Activated naive CD8-positive, alpha-beta T cell treated with anti-CD3 and anti-CD28 coated beads, Interleukin-2, amount 50 U/mL, for 24 hours (primary cell): ENCODE results near the gene SIGLEC14.
"Not testable (repeated sequence)": the region's sequence is repeated elsewhere in the genome, so short reads cannot be mapped to it uniquely, and the experiment has no call there.

Experiments used
- ATAC-seq: fragments of 150-1000 bp; cut with Tn5 transposase; one replicate; pipeline ENCODE4 v1.10.0; 2021
- DNase-seq: peaks from one replicate; pipeline ENCODE4 v3.0.0; 2021
- H3K27ac Mint-ChIP-seq: one replicate; pipeline ENCODE4 v1.8.0; 2021; ENCODE audit warnings: mild to moderate bottlenecking, mixed read lengths
- H3K27me3 Mint-ChIP-seq: one replicate; pipeline ENCODE4 v1.8.0; 2021; ENCODE audit warnings: mixed read lengths
- H3K36me3 Mint-ChIP-seq: one replicate; pipeline ENCODE4 v1.8.0; 2021; ENCODE audit warnings: low read depth, mixed read lengths
- H3K4me1 Mint-ChIP-seq: one replicate; pipeline ENCODE4 v1.8.0; 2021; ENCODE audit warnings: mixed read lengths
- H3K4me3 Mint-ChIP-seq: one replicate; pipeline ENCODE4 v1.8.0; 2021; ENCODE audit warnings: mild to moderate bottlenecking, moderate library complexity, mixed read lengths
- H3K9me3 Mint-ChIP-seq: one replicate; pipeline ENCODE4 v1.8.0; 2021; ENCODE audit warnings: mixed read lengths

SIGLEC14 gene

DNA sequence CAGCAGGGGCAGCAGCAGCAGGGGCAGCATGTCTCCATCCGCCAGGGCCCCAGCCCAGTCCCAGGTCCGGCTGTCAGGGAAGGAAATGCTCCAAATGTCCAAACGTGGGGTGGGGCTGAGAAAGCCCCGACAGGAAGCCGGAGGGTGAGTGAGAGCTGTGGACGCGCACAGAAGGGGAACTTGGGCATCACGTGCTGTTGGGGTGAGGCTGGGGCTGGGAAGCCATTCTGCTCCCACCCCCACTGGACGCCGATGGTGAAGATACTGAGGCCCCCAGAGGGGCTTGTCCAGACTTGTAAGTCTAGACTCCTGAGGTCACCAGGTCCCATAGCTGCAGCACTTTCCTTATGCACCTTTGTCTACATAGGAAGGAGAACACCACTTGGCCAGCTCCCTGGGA is at the start of gene SIGLEC14:
Gene SIGLEC14, minus strand, starts transcription at position 96 of the 400 bp plus-strand sequence. Its CDS starts 66 bp downstream, at position 30.
- H3K9me3 Mint-ChIP-seq, H3K27ac Mint-ChIP-seq, H3K4me1 Mint-ChIP-seq, DNase-seq, H3K36me3 Mint-ChIP-seq, H3K4me3 Mint-ChIP-seq, ATAC-seq: not testable (repeated sequence)
- H3K27me3 Mint-ChIP-seq: peaks cover 10% of the 10 kb centered on the region

GRCh38 chr19:51695702-51696315 is 49.2 kb upstream of the SIGLEC14 start:
- DNase-seq: no peak
- Mint-ChIP-seq H3K9me3 (no peaks in the 10 kb centered on the region), H3K4me3 (no peak overlapping the region), H3K36me3 (no peaks in the 10 kb centered on the region), H3K27ac (no peak overlapping the region), H3K4me1 (peaks cover 5% of the 10 kb centered on the region), H3K27me3 (peaks cover 5% of the 10 kb centered on the region)
- ATAC-seq: no peak

- H3K4me3 Mint-ChIP-seq: no peak overlapping the region
- H3K36me3 Mint-ChIP-seq: no peaks in the 10 kb centered on the region
- ATAC-seq: no peak
- H3K27ac Mint-ChIP-seq: no peak overlapping the region
- H3K4me1 Mint-ChIP-seq: peaks cover 7% of the 10 kb centered on the region
- H3K9me3 Mint-ChIP-seq: no peaks in the 10 kb centered on the region
- peaks cover 5% of the 10 kb centered on the region for H3K27me3 Mint-ChIP-seq
- no peak for DNase-seq
These were observed 48.5 kb upstream of the SIGLEC14 start for GRCh38 chr19:51695088-51695487.

- Mint-ChIP-seq H3K27ac (no peak overlapping the region), H3K9me3 (no peaks in the 10 kb centered on the region), H3K36me3 (no peaks in the 10 kb centered on the region), H3K27me3 (peaks cover 5% of the 10 kb centered on the region), H3K4me1 (peaks cover 7% of the 10 kb centered on the region), H3K4me3 (no peak overlapping the region)
- ATAC-seq: no peak
- DNase-seq: no peak
These were observed 47.9 kb upstream of the SIGLEC14 start for GRCh38 chr19:51694318-51695085.

DNA sequence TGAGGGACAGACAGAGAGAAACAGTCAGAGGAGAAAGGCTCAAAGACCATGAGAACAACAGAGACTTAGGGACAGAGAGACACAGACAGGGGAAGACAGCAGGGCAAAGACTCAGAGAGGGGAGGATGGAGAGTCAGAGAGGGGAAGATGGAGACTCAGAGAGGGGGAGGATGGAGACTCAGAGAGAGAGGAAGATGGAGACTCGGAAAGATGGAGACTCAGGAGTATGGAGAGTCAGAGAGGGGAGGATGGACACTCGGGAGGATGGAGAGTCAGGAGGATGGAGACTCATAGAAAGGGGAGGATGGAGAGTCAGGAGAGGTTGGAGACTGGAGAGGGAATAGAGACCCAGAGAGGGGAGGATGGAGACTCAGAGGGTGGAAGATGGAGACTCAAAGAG is 47.2 kb upstream of the SIGLEC14 start:
- H3K9me3 Mint-ChIP-seq: no peaks in the 10 kb centered on the region
- ATAC-seq (no peak), DNase-seq (no peak)
- H3K27ac Mint-ChIP-seq: no peak overlapping the region
- no peak overlapping the region for H3K4me3 Mint-ChIP-seq
- H3K36me3 Mint-ChIP-seq: no peaks in the 10 kb centered on the region
- H3K27me3 Mint-ChIP-seq: peaks cover 5% of the 10 kb centered on the region
- H3K4me1 Mint-ChIP-seq: peaks cover 7% of the 10 kb centered on the region

DNA sequence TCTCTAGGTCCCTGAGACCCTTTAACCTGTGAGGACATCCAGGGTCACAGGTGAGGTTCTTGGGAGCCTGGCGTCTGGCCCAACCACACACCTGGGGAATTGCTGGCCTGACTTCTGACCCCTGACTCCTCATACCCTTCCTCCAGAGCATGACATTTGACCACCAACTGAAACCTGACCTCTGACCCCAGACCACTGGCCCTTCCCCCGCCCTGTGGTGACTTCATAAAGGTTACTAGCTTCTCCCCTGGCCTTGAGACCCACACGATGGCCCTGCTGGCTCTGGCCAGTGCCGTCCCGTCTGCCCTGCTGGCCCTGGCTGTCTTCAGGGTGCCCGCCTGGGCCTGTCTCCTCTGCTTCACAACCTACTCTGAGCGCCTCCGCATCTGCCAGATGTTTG is 46.6 kb upstream of the SIGLEC14 start, which contains the start of gene SPACA6:
Gene SPACA6, plus strand, starts transcription at position 71 of the 400 bp plus-strand sequence. Its CDS starts 197 bp downstream, at position 268.
- H3K4me3 Mint-ChIP-seq: no peak within 1 kb of the TSS
- ATAC-seq (no peak), DNase-seq (no peak)
- H3K27me3 Mint-ChIP-seq: peaks cover 11% of the 10 kb centered on the region
- H3K9me3 Mint-ChIP-seq: no peaks in the 10 kb centered on the region
- no peak within 1 kb of the TSS for H3K27ac Mint-ChIP-seq
- H3K36me3 Mint-ChIP-seq: no peaks in the 10 kb centered on the region
- peaks cover 12% of the 10 kb centered on the region for H3K4me1 Mint-ChIP-seq

GRCh38 chr19:51692468-51692867 is 45.8 kb upstream of the SIGLEC14 start:
- no peak for ATAC-seq
- Mint-ChIP-seq H3K27ac (no peak overlapping the region), H3K36me3 (no peaks in the 10 kb centered on the region), H3K27me3 (peaks cover 17% of the 10 kb centered on the region), H3K4me3 (no peak overlapping the region), H3K4me1 (peaks cover 14% of the 10 kb centered on the region), H3K9me3 (no peaks in the 10 kb centered on the region)
- no peak for DNase-seq

DNA sequence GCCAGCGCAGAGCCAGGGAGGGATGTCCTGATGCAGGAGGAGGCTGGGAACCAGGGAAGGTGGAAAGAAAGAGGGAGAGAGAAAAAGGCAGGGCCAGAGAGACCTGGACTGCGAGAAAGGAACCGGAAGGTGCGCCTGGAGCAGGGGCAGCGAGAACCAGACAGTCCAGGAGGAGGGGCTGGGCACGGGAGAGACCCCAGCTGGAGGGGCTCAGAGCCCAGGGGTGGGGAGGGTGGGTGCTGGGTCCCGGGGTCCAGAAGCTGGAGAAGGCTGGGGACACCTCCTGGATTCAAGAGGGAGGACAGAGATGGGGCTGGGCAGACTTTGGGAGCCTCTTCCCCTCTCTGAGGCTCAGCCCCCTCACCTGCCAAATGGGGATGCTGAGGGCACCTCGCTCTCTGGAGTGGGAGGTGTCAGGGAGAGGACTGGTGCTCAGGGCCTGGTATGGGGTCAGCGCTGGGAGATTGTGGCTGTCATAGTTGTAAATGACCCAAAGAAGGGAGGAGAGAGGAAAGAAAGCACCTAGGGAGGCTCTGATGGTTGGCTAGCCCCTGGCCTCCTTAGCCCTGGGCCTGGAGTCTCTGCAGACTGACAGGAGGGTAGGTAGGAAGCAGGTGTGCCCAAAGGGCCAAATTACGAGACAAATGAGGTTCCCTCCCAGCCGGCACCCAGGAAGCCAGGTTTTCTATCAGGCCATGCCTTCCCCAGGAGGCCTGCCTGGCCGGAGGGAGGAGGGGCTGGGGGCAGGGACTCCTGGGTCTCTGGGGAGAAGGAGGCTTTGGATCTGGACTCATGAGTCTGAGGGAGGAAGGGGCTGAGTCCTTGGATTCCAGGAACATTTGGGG is 45.2 kb upstream of the SIGLEC14 start:
- ATAC-seq: no peak
- no peak overlapping the region for H3K4me3 Mint-ChIP-seq
- DNase-seq: no peak
- H3K4me1 Mint-ChIP-seq: peaks cover 14% of the 10 kb centered on the region
- peaks cover 21% of the 10 kb centered on the region for H3K27me3 Mint-ChIP-seq
- no peaks in the 10 kb centered on the region for H3K36me3 Mint-ChIP-seq
- no peak overlapping the region for H3K27ac Mint-ChIP-seq
- no peaks in the 10 kb centered on the region for H3K9me3 Mint-ChIP-seq

DNA sequence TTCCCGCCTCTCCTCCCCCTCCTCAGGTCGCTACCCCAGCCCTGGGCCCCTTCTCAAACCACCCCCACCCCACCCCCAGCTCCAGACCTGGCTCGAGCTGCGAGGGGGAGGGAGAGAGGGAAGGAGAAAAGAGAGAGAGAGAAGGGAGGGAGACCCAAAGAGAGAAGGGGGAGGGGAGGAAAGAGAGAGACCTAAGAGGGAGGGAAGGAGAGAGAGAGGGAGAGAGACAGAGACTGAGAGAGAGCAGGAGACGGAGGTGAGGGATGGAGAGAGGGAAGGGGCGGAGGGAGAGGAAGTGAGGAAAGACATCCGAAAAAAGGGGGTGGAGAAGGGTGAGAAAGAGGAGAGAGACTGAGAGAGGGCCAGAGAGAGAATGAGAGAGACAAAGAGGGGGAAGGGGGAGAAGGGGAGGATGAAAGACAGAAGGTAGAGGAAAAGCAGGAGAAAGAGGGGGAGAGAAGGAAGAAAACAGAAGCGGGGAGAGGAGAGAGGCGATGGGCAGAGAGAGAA is 44.5 kb upstream of the SIGLEC14 start:
- Mint-ChIP-seq H3K4me1 (peaks cover 14% of the 10 kb centered on the region), H3K4me3 (no peak overlapping the region), H3K27ac (no peak overlapping the region), H3K9me3 (no peaks in the 10 kb centered on the region), H3K36me3 (no peaks in the 10 kb centered on the region), H3K27me3 (peaks cover 21% of the 10 kb centered on the region)
- no peak for DNase-seq
- ATAC-seq: no peak

- Mint-ChIP-seq H3K27ac (peak overlapping the region; percentile 71), H3K9me3 (no peaks in the 10 kb centered on the region), H3K36me3 (no peaks in the 10 kb centered on the region), H3K27me3 (peaks cover 21% of the 10 kb centered on the region), H3K4me1 (peaks cover 14% of the 10 kb centered on the region), H3K4me3 (peak overlapping the region; percentile 80)
- DNase-seq (peak; percentile 66), ATAC-seq (peak; percentile 75)
These were observed 43.9 kb upstream of the SIGLEC14 start for GRCh38 chr19:51690454-51691073.

DNA sequence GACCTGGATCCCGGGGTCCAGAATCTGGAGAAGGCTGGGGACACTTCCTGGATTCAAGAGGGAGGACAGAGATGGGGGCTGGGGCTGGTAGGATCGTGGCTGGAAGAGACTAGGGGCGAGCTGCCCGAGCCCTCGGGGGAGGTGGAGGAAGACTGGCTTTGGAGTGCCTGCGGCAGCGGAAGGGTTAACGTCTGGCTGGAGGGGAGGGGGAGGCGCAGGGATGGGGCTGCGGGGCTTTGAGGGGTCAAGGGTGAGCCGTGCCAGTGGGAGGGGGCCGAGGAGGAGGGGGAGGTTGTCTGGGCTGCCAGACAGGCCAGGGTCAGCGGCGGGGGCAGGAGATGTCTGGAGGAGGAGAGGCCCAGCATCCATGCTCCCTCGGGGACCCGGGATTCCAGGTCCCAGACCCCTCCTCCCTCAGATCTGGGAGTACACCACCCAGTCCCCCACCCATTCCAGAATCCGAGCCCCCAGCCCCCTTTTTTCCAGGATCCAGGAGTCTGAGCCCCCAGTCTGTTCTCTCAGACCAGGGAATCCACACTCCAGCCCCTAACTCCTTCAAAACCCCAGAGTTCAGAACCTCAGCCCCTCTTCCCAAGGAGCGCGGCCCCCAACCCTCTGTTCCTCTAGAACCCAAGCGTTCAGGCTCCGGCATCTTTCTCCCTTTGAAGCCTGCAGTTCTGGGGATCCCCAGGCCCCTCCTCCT is 43.3 kb upstream of the SIGLEC14 start:
- ATAC-seq (no peak), DNase-seq (no peak)
- peak overlapping the region; percentile 80 for H3K4me3 Mint-ChIP-seq
- peak overlapping the region; percentile 71 for H3K27ac Mint-ChIP-seq
- H3K27me3 Mint-ChIP-seq: peaks cover 21% of the 10 kb centered on the region
- H3K36me3 Mint-ChIP-seq: peaks cover 2% of the 10 kb centered on the region
- H3K4me1 Mint-ChIP-seq: peaks cover 14% of the 10 kb centered on the region
- peaks cover 3% of the 10 kb centered on the region for H3K9me3 Mint-ChIP-seq

DNA sequence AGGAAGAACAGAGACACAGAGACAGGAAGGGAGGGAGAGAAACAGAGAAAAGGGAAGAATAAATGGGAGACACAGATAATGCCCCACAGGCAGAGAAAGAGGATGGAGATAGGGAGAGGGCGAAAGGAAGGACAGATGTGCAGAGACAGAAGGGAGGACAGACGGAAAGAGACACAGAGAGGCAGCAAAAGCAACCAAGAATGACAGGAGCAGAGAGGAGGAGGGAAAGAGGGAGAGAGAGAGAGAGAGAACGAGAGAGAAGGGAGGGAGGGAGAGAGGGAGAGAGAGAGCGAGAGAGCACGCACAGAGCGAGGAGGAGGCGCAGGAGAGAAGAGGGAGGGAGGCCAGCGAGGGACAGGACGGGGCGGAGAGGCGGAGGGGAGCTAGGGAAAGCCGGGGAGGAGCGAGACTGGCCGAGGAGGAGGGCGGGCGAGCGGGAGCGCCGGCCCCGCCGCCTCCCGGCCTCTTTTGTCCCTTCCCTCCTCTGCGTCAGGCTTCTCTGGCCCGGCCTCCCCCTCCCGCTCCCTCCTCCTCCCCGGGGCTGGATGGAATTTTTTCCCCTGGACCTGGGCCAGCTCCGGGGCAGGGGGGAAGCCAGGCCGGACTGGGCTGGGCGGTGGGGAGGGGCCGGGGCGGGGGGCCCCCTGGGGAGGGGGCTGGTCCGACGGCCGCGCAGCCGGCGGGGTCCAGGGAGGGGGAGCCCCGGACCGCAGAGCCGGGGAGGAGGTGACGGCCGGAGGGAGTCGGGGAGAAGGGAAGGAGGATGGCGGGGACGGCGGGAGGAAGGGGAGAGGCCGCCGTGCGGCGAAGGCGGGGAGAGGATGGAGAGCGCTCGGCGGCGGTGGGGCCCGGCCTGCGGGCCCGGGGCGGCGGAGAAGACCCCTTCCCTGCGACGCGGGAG is 42.3 kb upstream of the SIGLEC14 start:
- Mint-ChIP-seq H3K27me3 (peaks cover 21% of the 10 kb centered on the region), H3K9me3 (peaks cover 9% of the 10 kb centered on the region), H3K27ac (peak overlapping the region; percentile 80), H3K4me3 (peak overlapping the region; percentile 79), H3K36me3 (peaks cover 5% of the 10 kb centered on the region), H3K4me1 (peaks cover 14% of the 10 kb centered on the region)
- peak; percentile 30 for DNase-seq
- no peak for ATAC-seq
